Mononuclear cell (primary cell): ENCODE data around the gene CA5B. TPM values are rescaled to one million over a fixed set of nuclear protein-coding genes. Genes with fewer than 3 reads are reported as not detected.
"Not testable (repeated sequence)": the region's sequence is repeated elsewhere in the genome, so short reads cannot be mapped to it uniquely, and the experiment has no call there.

Source experiments
- H3K27me3 ChIP-seq: 2 replicates; pipeline ENCODE4 v1.6.0; 2011; ENCODE audit warnings: low read length, control low read depth; ENCODE audit not compliant: insufficient read depth
- H3K4me1 ChIP-seq: 2 replicates; pipeline ENCODE4 v1.5.1; 2011; ENCODE audit warnings: mild to moderate bottlenecking, low read length, control low read depth; ENCODE audit not compliant: insufficient read depth
- H3K4me3 ChIP-seq: 2 replicates; pipeline ENCODE4 v1.5.1; 2011; ENCODE audit warnings: mild to moderate bottlenecking, low read length, moderate library complexity
- H3K9me3 ChIP-seq: 2 replicates; pipeline ENCODE4 v1.5.1; 2011; ENCODE audit warnings: low read depth, mild to moderate bottlenecking, control low read depth, low read length
- total RNA-seq: library from RNA; depleted of rRNA; stranded (reverse); fragments of >200 nt; gene quantifications from one replicate; pipeline ENCODE4 v1.2.3, GENCODE V29; 2012

CA5B gene
- total RNA-seq, 1 donor = 62.2 TPM

DNA sequence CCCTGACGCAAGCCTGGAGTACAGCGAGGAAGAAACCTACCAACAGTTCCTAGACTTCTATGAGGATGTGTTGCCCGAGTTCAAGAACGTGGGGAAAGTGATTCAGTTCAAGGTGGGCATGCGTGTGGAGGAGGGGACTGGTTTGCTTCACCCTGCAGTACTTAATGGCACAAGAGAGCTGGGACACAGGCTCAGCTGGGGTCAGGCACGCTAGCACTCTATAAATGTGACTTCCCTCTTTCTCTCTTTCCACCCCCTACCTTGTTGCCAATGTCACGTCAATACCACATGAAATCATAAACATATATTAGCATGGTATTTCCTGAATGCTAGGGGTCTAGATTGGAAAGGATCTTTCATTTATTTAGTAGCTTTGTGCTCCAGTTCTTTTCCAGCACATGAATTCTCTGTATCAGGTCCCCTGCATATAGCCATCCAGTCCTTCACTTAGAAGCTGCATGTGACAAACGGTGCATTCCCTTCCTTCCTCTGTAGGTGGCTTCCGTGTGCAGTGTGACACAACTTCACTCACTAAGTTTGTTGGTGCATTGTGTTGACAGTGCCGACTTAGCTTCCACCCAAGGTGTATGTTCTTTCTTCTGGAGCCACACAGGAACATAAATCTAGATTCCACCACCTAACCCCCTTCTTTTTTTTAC is 77.8 kb downstream of the CA5B start:
- Histone ChIP-seq H3K4me1 (peaks cover 21% of the 10 kb centered on the region), H3K9me3 (no peaks in the 10 kb centered on the region), H3K27me3 (no peaks in the 10 kb centered on the region), H3K4me3 (no peak overlapping the region)

DNA sequence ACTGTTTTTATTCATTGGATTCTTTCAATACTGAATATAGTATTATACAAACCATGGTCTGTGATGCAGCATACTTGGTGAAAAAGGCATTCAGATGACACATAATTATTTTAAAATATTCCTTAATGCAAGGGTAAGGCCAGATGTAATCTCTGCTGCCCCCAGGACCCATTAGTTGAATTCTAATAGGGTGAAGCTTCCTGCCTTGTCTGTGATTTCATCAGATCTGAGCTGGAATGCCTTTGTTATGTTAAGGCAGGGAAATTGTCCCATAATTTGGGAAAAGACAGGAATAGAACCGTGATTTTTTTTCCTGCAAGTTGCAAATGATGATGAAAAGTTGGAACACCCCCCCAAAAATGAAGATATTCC is 78.4 kb downstream of the CA5B start:
- peaks cover 21% of the 10 kb centered on the region for H3K4me1 ChIP-seq
- no peaks in the 10 kb centered on the region for H3K27me3 ChIP-seq
- no peaks in the 10 kb centered on the region for H3K9me3 ChIP-seq
- H3K4me3 ChIP-seq = no peak overlapping the region

DNA sequence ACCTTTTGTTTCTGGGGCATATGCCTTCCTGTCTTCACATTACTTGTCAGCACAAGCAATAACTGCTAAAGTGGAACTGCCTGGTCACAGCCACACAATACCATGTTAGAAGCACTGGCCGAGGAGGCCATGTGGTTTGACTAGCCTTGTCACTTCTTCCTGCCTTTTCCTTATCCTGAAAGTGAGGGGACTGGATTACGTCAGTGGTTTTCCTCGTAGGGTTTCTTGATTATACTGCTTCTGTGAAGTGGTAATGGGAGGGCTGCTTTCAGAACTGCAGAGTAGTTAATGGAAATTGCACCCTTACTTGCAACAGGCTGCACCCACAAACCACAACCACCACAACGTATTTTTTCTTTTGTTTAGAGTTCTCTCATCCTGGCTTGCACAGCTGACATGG is 78.8 kb downstream of the CA5B start:
- Histone ChIP-seq H3K4me1 (peaks cover 21% of the 10 kb centered on the region), H3K9me3 (no peaks in the 10 kb centered on the region), H3K4me3 (no peak overlapping the region), H3K27me3 (no peaks in the 10 kb centered on the region)

DNA sequence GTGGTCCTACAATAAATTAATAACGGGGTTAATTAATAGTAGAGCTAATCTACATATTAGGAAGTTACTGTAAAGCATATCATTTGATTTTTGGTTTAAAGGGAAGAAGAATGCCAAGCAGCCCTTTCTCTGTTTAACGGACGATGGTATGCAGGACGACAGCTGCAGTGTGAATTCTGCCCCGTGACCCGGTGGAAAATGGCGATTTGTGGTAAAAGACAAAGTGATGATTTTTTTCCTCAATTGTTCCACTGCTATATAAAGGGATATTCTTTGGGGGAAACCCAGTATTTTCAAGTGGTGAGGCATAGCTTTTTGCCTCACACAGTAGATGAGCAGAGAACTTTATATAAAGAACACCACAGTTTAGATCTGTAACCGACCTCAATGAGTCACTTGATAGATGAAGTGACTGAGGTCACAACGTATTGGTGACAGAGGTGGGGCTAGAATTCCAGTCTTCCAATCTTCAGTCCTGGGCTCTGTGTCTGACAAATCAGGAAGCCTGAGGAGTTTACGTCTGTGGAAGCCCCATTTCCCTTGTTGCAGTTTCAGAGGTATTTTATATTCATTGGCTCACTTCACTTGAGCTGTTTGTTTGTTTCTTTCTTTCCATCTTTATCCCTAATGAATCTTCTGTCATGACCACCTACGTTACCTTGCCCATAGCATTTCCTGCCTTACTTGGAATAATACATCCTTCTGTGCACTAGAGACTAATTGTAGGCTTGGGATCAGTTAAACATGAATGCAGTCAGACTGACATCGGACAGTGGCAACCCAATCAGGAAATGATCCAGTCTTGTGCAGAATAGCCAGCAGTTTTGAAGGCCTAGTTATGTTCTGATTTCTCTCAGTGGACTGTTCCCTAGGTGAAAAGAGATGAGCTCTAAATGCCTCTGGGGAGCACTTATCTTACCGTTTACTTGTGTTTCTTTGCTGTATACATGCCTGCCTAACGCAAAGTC is 82.3 kb downstream of the CA5B start:
- Histone ChIP-seq H3K9me3 (no peaks in the 10 kb centered on the region), H3K4me1 (peaks cover 16% of the 10 kb centered on the region), H3K27me3 (no peaks in the 10 kb centered on the region), H3K4me3 (no peak overlapping the region)

DNA sequence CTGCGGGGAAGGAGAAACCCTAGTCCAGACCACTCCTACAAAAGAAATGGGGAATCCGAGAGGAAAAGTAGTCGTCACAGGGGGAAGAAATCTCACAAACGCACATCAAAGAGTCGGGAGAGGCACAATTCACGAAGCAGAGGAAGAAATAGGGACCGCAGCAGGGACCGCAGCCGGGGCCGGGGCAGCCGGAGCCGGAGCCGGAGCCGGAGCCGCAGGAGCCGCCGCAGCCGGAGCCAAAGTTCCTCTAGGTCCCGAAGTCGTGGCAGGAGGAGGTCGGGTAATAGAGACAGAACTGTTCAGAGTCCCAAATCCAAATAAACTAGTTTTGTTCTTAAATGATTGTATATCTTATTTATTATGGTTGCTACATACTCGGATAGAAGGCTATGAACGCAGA is 84.9 kb downstream of the CA5B start:
- H3K4me1 ChIP-seq = no peaks in the 10 kb centered on the region
- H3K9me3 ChIP-seq = no peaks in the 10 kb centered on the region

DNA sequence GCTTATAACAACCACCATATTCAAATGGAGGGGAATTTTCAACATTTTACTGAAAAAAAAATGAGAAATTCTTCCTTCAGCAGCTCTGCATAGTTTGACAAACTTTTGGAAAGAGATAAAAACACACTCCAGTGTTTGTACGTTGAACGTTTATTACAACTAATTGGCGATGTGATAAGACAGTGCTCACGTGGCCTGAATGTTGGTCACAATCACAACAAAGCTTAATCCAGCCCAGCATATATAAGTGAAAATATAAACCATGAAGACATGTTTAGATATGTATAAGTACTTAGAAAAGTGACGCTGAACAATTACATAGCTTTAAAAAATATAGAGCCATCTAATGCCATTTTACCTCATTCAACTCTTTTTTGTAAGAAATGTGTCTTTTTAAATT is 87.9 kb downstream of the CA5B start:
- Histone ChIP-seq H3K27me3 (no peaks in the 10 kb centered on the region), H3K4me3 (no peak overlapping the region), H3K4me1 (no peaks in the 10 kb centered on the region), H3K9me3 (no peaks in the 10 kb centered on the region)

More for the DNA sequence above, 84.9 kb downstream of the CA5B start:
- Histone ChIP-seq H3K4me3 (no peak overlapping the region), H3K27me3 (no peaks in the 10 kb centered on the region)

DNA sequence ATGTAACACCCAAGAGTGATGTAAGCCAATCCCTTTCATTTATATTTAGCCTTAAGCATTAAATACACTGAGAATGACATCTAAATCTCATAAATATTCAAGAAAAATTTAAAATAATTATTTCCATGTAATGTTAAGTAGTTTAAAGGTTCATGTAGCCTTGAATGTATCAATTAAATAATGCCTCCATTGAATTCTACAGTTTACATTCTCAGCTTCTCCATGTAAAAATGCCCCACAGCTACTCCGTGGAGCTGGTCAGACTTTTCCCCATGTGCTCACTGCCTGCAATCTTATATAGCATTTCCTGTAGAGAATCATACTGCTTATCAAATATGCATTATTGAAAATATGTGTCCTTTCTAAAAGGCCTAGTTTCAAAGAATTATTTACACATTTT is 91.1 kb downstream of the CA5B start:
- no peaks in the 10 kb centered on the region for H3K9me3 ChIP-seq
- H3K4me3 ChIP-seq = no peak overlapping the region
- no peaks in the 10 kb centered on the region for H3K4me1 ChIP-seq
- no peaks in the 10 kb centered on the region for H3K27me3 ChIP-seq

DNA sequence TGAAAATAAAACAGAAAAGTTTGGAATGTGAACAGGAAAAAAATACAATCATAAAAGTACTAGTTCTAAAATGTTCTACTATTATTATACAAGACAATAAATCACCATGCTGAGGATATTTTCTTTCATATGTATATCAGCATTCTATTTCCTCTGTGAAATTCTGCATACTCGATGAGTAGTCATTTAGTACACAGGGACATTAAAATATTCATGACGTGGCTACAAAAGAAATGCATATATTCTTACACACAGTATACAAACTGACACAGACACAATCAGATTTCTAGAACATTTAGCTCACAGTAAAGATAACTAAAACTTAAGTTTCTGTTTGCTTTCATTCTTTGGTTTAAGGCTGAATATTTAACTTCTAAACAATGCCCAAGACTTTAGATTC is 93.3 kb downstream of the CA5B start:
- not testable (repeated sequence) for H3K9me3 ChIP-seq, H3K4me3 ChIP-seq, H3K27me3 ChIP-seq

DNA sequence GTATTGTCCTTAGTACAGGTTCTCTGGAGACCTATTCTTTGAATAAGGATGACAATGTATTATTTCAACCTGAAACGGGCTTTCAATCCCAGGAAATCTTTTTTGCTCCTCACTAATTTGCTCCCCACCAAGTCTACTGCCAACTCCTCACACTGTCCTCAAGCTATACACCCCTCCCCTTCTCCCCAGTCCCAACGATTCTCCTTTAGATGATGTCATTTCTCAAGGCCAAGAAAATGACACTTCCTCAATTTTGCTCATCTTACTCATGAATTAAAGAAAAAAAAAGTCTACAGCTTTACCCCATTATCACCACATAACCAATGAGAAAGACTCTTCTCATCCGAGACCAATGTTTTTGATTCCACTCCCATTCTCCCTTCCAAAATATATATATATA is 96.0 kb downstream of the CA5B start:
- no peaks in the 10 kb centered on the region for H3K4me1 ChIP-seq
- no peaks in the 10 kb centered on the region for H3K9me3 ChIP-seq
- H3K4me3 ChIP-seq = no peak overlapping the region
- no peaks in the 10 kb centered on the region for H3K27me3 ChIP-seq

More for the DNA sequence above, 93.3 kb downstream of the CA5B start:
- H3K4me1 ChIP-seq = not testable (repeated sequence)

DNA sequence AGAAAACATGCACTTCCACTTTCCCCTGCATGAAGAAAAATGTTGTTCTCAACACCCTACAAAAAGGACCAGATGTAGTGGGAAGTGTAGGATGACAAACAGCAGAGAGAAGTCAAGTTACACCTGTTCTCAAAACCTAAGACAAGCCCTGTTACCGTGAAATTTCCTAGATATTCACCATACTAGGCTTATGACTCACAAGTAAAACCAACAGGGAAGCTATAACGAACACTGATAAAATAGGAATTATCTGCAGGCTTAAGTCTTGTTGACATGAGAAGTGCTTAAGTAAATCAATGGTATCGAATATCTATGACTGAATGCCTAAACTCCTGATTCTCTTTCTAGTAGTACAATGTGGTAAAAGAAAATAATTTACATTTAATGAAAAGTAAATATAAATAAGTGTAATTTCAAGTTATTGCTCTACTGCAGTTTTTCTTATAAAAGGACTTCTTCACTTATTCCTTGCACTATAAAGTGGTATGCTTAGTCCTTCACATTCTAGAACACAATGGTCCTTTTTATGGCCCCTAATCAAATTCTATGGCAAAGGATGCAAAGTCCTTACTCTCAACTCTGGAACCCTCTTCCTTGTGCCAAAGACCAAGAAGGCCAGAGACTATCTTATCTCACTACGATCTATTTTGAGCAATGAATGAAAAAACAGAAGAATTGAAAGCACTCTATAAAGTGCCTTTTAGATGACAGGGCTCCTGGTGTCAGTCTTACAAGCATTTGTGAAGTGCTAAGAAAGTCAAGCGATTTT is 96.9 kb downstream of the CA5B start:
- Histone ChIP-seq H3K27me3 (no peaks in the 10 kb centered on the region), H3K4me1 (no peaks in the 10 kb centered on the region), H3K4me3 (no peak overlapping the region), H3K9me3 (no peaks in the 10 kb centered on the region)

Other genes starting within 250 kb of the CA5B start
- not detected for gene PIR, start 244.9 kb upstream of the CA5B start, total RNA-seq
- 0.10 TPM for gene BMX, start 237.5 kb upstream of the CA5B start, total RNA-seq
- not detected for gene ACE2, start 137.3 kb upstream of the CA5B start, total RNA-seq
- 0.31 TPM for gene CLTRN, start 73.5 kb upstream of the CA5B start, total RNA-seq
- 12.6 TPM for gene ZRSR2, start 52.2 kb downstream of the CA5B start, total RNA-seq
- gene AP1S2, start 116.5 kb downstream of the CA5B start, total RNA-seq = 170 TPM